ENCODE data around the gene UTS2R. TPM values are rescaled to one million over a fixed set of nuclear protein-coding genes. Genes with fewer than 3 reads are reported as not detected.
"Not testable (repeated sequence)": the region's sequence is repeated elsewhere in the genome, so short reads cannot be mapped to it uniquely, and the experiment has no call there.

Gene UTS2R
- total RNA-seq, 1 donor from 2014 or later = not detected

GRCh38 chr17:82354804-82355308 is 16.7 kb upstream of the UTS2R start:
- DNase-seq (ENCODE audit: low read depth in 2 of 2) = no peak

GRCh38 chr17:82355770-82356427 is 15.7 kb upstream of the UTS2R start:
- DNase-seq (ENCODE audit: low read depth in 2 of 2) = no peak

GRCh38 chr17:82356845-82357355 is 14.7 kb upstream of the UTS2R start:
- DNase-seq (ENCODE audit: low read depth in 2 of 2) = no peak

- DNase-seq (ENCODE audit: low read depth in 2 of 2) = no peak
These were observed 14.2 kb upstream of the UTS2R start for GRCh38 chr17:82357394-82357793.

- no peak for DNase-seq (ENCODE audit: low read depth in 2 of 2)
These were observed 12.9 kb upstream of the UTS2R start, which contains the start of gene TEX19 for GRCh38 chr17:82358465-82359350. Gene TEX19, plus strand, starts transcription at chr17:82359247. Its CDS starts 2,904 bp downstream, at chr17:82362151.

GRCh38 chr17:82359451-82360074 is 12.0 kb upstream of the UTS2R start:
- not testable (repeated sequence) for DNase-seq (ENCODE audit: low read depth in 2 of 2)

GRCh38 chr17:82361885-82362633 is 9.5 kb upstream of the UTS2R start:
- no peak for DNase-seq (ENCODE audit: low read depth in 2 of 2)

- DNase-seq (ENCODE audit: low read depth in 2 of 2) = no peak
These were observed 5.8 kb upstream of the UTS2R start for GRCh38 chr17:82365606-82366295.

GRCh38 chr17:82366749-82367148 is 4.8 kb upstream of the UTS2R start:
- DNase-seq (ENCODE audit: low read depth in 2 of 2) = no peak

- no peak for DNase-seq (ENCODE audit: low read depth in 2 of 2)
These were observed 3.6 kb upstream of the UTS2R start for GRCh38 chr17:82367724-82368524.

- no peak for DNase-seq (ENCODE audit: low read depth in 2 of 2)
These were observed 2.4 kb upstream of the UTS2R start for GRCh38 chr17:82369211-82369610.

- DNase-seq (ENCODE audit: low read depth in 2 of 2) = no peak
These were observed 863 bp upstream of the UTS2R start for GRCh38 chr17:82370471-82371332.

GRCh38 chr17:82372249-82373071 is 895 bp downstream of the UTS2R start:
- no peak for DNase-seq (ENCODE audit: low read depth in 2 of 2)

- DNase-seq (ENCODE audit: low read depth in 2 of 2) = not testable (repeated sequence)
These were observed 1.5 kb downstream of the UTS2R start for GRCh38 chr17:82373072-82373452.

GRCh38 chr17:82373731-82374625 is 2.4 kb downstream of the UTS2R start:
- DNase-seq (ENCODE audit: low read depth in 2 of 2) = no peak

- no peak for DNase-seq (ENCODE audit: low read depth in 2 of 2)
These were observed 3.2 kb downstream of the UTS2R start for GRCh38 chr17:82374626-82375331.

All from lung microvascular endothelial cell (primary cell).